Omental fat pad (tissue), 4 donors: ENCODE results near the gene GBE1. TPM values are rescaled to one million over a fixed set of nuclear protein-coding genes. Genes with fewer than 3 reads are reported as not detected.
"Not testable (repeated sequence)": the region's sequence is repeated elsewhere in the genome, so short reads cannot be mapped to it uniquely, and the experiment has no call there.

ENCODE experiments used
- ATAC-seq: fragments of 150-250 bp; one replicate; pipeline ENCODE4 v1.9.1; 2016; ENCODE audit warnings: mild to moderate bottlenecking, moderate library complexity; ENCODE audit not compliant: low FRiP score
- DNase-seq: peaks from one replicate; pipeline ENCODE4 v3.0.0-alpha.2; 2019; ENCODE audit warnings: low spot score
- total RNA-seq, 4 donors: library from RNA; depleted of rRNA; stranded (reverse); fragments of >200 nt; gene quantifications; one replicate each; pipeline ENCODE4 v1.1.0, GENCODE V29; 2016
- TF ChIP-seq, protein P1 (sequence below), 3 donors: fragments of 450-650 bp; IDR thresholded peaks; one replicate each; pipeline ENCODE4 v1.5.1; 2016 to 2017; ENCODE audit warnings: antibody characterized with exemption in 3 of 3, mild to moderate bottlenecking in 3 of 3, moderate library complexity in 2 of 3

Gene GBE1
- total RNA-seq, 4 donors from 2014 or later = 101 to 140 (median 118) TPM

GRCh38 chr3:81788044-81788443 is 26.6 kb upstream of the GBE1 start:
- TF ChIP-seq, protein P1, sequence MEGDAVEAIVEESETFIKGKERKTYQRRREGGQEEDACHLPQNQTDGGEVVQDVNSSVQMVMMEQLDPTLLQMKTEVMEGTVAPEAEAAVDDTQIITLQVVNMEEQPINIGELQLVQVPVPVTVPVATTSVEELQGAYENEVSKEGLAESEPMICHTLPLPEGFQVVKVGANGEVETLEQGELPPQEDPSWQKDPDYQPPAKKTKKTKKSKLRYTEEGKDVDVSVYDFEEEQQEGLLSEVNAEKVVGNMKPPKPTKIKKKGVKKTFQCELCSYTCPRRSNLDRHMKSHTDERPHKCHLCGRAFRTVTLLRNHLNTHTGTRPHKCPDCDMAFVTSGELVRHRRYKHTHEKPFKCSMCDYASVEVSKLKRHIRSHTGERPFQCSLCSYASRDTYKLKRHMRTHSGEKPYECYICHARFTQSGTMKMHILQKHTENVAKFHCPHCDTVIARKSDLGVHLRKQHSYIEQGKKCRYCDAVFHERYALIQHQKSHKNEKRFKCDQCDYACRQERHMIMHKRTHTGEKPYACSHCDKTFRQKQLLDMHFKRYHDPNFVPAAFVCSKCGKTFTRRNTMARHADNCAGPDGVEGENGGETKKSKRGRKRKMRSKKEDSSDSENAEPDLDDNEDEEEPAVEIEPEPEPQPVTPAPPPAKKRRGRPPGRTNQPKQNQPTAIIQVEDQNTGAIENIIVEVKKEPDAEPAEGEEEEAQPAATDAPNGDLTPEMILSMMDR (IDR thresholded peaks at IDR 0.05) = no peak
- no peak for DNase-seq
- no peak for ATAC-seq

DNA sequence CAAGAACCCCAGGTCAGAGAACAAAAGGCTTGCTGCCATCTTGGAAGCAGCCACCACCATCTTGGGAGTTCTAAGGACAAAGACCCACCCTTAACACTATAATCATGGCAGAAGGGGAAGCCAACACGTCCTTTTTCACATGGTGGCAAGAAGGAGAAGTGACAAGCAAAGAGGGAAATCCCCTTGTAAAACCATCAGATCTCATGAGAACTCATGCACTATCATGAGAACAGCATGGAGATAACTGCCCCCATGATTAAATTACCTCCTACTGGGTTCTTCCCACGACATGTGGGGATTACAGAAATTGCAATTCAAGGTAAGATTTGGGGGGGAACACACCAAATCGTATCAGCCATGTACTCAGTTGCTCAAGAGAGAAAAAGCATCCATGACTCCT is 21.1 kb upstream of the GBE1 start:
- TF ChIP-seq, protein P1 (IDR thresholded peaks at IDR 0.05) = no peak
- DNase-seq = no peak
- ATAC-seq = no peak

- DNase-seq (no peak), ATAC-seq (no peak)
- TF ChIP-seq, protein P1 (IDR thresholded peaks at IDR 0.05) = no peak
Measured at GRCh38 chr3:81778678-81779182, 17.3 kb upstream of the GBE1 start.

GRCh38 chr3:81776643-81777042 is 15.2 kb upstream of the GBE1 start:
- TF ChIP-seq, protein P1 (IDR thresholded peaks at IDR 0.05) = no peak
- no peak for ATAC-seq

DNA sequence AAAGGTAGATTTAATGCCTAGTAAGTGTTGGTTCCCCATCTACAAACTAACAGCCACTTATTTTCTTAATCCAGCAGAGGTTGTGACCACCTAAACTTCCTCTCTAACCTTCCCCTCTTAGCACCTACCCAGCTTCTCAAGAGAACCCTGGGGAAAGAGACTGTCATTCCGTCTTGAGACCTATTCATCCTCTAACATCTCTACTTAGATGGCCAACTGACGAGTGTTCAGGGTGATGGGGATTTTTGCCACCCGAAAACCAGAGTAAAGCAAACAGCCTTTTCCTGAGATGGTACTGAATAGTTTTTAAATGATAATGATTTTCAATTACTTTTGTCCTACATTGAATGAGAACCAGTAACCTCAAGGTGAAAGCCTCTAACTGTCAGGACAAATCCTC is 9.3 kb upstream of the GBE1 start:
- no peak for DNase-seq
- TF ChIP-seq, protein P1 (IDR thresholded peaks at IDR 0.05) = no peak
- no peak for ATAC-seq

More at GRCh38 chr3:81776643-81777042, 15.2 kb upstream of the GBE1 start:
- no peak for DNase-seq

DNA sequence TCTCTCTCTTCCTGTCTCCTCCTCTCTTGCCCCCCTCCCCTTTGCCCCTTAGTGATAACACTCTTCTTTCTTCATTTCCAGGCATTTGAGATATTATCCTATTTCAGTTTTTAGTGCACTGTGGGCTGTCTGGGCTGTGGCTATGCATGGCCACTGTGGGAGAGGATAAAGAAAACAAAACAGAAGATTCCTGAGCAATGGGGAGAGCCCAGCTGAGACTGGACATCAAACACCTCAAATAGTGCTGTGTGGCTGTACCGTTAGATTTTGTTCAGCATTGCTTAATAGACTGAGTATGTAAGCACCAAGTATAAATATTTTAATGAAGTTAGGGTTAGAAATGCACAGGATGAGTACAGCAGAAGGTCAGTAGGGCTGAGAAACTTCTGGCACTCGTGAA is 7.9 kb upstream of the GBE1 start:
- ATAC-seq (no peak), DNase-seq (no peak)
- TF ChIP-seq, protein P1 (IDR thresholded peaks at IDR 0.05) = no peak

DNA sequence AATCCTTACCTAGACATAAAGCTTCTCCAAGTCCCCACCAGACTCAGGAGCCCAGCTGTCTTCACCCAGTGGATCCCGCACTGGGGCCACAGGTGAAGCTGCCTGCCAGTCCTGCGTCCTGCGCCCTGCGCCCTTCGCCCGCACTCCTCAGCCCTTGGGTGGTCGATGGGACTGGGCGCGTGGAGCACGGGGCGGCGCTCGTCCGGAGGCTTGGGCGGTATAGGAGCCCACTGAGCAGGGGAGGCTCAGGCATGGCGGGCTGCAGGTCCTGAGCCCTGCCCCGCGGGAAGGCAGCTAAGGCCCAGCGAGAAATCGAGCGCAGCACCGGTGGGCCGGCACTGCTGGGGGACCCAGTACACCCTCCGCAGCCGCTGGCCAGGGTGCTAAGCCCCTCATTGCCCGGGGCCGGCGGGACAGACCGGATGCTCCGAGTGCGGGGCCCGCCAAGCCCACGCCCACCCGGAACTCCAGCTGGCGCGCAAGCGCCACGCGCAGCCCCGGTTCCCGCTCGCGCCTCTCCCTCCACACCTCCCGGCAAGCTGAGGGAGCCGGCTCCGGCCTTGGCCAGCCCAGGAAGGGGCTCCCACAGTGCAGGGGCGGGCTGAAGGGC is 5.9 kb upstream of the GBE1 start:
- not testable (repeated sequence) for ATAC-seq, DNase-seq
